Measurements from ENCODE around the gene EPSTI1.

DNA sequence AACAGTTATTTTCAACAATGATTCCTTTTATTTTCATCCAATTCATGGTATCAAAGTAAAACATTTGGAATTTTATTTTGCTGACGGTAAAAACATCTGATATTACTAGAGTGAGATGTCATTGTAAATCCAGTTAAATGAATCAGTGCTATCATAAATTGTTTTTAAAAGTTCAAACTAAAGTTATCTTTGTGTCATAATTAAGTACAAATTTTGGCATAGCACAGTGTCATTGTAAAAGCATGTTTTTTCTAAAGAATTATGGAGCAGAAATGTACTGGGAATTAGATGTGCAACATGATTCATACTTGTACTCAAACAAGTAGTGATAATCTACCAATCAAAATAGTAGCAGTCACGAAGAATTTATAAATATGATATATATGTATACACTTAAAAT lies 117.8 kb downstream of the EPSTI1 start:
- TF ChIP-seq, protein P1, sequence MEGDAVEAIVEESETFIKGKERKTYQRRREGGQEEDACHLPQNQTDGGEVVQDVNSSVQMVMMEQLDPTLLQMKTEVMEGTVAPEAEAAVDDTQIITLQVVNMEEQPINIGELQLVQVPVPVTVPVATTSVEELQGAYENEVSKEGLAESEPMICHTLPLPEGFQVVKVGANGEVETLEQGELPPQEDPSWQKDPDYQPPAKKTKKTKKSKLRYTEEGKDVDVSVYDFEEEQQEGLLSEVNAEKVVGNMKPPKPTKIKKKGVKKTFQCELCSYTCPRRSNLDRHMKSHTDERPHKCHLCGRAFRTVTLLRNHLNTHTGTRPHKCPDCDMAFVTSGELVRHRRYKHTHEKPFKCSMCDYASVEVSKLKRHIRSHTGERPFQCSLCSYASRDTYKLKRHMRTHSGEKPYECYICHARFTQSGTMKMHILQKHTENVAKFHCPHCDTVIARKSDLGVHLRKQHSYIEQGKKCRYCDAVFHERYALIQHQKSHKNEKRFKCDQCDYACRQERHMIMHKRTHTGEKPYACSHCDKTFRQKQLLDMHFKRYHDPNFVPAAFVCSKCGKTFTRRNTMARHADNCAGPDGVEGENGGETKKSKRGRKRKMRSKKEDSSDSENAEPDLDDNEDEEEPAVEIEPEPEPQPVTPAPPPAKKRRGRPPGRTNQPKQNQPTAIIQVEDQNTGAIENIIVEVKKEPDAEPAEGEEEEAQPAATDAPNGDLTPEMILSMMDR (IDR thresholded peaks at IDR 0.05), result no peak
- TF ChIP-seq POLR2A (IDR thresholded peaks at IDR 0.05), result no peak
